GM12801 (cell line): ENCODE results near the gene PPP2R2C.

ENCODE experiments used
- CTCF ChIP-seq: IDR thresholded peaks from one replicate; pipeline ENCODE4 v1.5.1; 2011; ENCODE audit warnings: control low read depth; ENCODE audit not compliant: insufficient read length; ENCODE audit errors: extremely low read depth

Gene PPP2R2C

GRCh38 chr4:6500481-6501140 lies 28.2 kb upstream of the PPP2R2C start:
- no peak for TF ChIP-seq CTCF

GRCh38 chr4:6499238-6499600 lies 26.8 kb upstream of the PPP2R2C start:
- no peak for TF ChIP-seq CTCF

GRCh38 chr4:6498511-6499237 lies 26.3 kb upstream of the PPP2R2C start:
- no peak for TF ChIP-seq CTCF

- no peak for TF ChIP-seq CTCF
Measured at GRCh38 chr4:6497796-6498195, 25.4 kb upstream of the PPP2R2C start.

GRCh38 chr4:6495736-6496135 lies 23.3 kb upstream of the PPP2R2C start:
- TF ChIP-seq CTCF: no peak

GRCh38 chr4:6495296-6495590 lies 22.8 kb upstream of the PPP2R2C start:
- TF ChIP-seq CTCF: no peak

- TF ChIP-seq CTCF: no peak
Measured at GRCh38 chr4:6494431-6495295, 22.2 kb upstream of the PPP2R2C start.
